ENCODE data around the gene XKR7. TPM values are rescaled to one million over a fixed set of nuclear protein-coding genes. Genes with fewer than 3 reads are reported as not detected.

XKR7 gene
- total RNA-seq, 1 experiment from 2014 or later = 0.73 TPM

DNA sequence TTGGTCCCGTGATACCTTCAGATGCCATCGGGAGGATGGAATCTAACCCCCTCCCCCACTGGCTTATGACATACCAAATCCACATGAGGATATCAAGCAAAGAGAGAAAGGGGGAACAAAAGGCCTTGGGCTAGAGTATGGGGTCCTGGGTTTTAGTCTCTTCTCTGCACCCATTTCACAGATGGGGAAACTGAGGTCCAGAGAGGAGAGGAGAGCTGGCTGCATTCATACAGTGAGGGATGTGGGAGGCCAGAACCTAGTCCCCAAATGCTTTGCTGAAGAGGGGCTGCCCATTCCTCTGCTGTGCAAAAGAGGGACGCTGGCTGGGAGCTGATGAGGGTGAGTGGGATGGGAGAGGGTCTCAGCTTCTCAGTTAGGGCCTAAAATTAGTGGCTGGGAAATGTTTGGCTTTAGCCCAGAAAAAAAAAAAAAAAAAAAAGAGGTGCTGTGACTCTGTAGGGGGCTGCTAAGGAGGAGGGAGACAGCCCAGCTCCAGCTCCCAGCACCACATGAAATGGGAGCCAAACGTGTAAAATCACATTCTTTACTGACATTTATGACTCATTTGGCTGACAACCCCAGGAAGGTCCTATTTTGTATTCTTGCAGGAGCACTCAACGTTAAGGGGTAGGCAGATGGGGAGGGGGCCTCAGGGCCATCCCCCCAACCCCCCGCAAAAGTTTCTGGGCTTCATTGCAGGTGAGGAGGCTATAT is 11.9 kb downstream of the XKR7 start:
- no peak overlapping the region for H3K4me3 ChIP-seq (ENCODE audit: insufficient read depth, low read depth, low read length)
- DNase-seq = no peak
- no peaks in the 10 kb centered on the region for H3K27me3 ChIP-seq (ENCODE audit: control insufficient read depth, insufficient read depth, low read length)
- no peaks in the 10 kb centered on the region for H3K36me3 ChIP-seq (replicated peaks; ENCODE audit: control insufficient read depth, insufficient read depth, low read length)

DNA sequence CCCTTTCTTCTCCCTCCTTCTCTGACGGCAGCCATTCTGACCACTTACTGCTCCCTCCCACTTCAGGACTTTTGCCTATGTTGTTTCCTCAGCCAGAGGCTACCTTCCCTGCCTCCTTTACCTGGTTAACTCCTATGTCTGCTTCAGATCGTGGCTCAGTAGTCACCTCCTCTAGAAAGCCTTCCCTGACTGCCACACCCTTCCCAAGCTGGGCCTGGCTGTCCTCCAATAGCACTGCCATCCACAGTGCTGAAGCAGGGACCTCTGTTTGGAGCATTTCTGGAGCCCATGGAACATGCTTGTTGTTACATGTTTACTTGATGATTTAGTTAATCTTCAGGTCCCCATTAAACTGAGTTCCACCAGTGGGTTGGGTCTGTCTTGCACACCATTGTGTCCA is 13.8 kb downstream of the XKR7 start:
- DNase-seq = no peak
- Histone ChIP-seq H3K4me3 (ENCODE audit: insufficient read depth, low read depth, low read length) (no peak overlapping the region), H3K36me3 (replicated peaks; ENCODE audit: control insufficient read depth, insufficient read depth, low read length) (no peaks in the 10 kb centered on the region), H3K27me3 (ENCODE audit: control insufficient read depth, insufficient read depth, low read length) (no peaks in the 10 kb centered on the region)

GRCh38 chr20:31984981-31985471 is 17.1 kb downstream of the XKR7 start:
- no peak overlapping the region for H3K4me3 ChIP-seq (ENCODE audit: insufficient read depth, low read depth, low read length)
- H3K36me3 ChIP-seq (replicated peaks; ENCODE audit: control insufficient read depth, insufficient read depth, low read length) = no peaks in the 10 kb centered on the region
- H3K27me3 ChIP-seq (ENCODE audit: control insufficient read depth, insufficient read depth, low read length) = no peaks in the 10 kb centered on the region
- no peak for DNase-seq

DNA sequence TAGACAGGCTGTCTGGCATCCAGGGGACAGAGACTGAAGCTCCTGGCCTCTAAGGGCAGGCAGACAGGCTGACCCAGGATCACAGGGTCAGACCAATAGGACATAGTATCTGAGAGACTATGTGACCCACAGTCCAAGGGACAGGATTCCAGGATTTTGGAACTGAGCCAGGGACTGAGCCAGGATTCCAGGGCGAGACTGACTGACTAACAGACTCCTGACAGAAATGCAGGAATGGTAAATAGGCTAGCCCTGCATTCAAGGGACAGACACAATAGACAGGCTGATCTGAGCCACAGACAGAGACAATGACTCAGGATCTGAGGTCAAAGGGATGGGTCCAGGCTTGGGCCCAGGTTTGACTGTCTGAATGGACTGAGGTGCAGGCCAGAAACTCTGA is 19.8 kb downstream of the XKR7 start:
- Histone ChIP-seq H3K36me3 (replicated peaks; ENCODE audit: control insufficient read depth, insufficient read depth, low read length) (no peaks in the 10 kb centered on the region), H3K4me3 (ENCODE audit: insufficient read depth, low read depth, low read length) (no peak overlapping the region), H3K27me3 (ENCODE audit: control insufficient read depth, insufficient read depth, low read length) (0 out of 2 replicates have a peak, but pooled peaks cover under 1% of the 10 kb centered on the region)
- DNase-seq = peak; percentile 46

DNA sequence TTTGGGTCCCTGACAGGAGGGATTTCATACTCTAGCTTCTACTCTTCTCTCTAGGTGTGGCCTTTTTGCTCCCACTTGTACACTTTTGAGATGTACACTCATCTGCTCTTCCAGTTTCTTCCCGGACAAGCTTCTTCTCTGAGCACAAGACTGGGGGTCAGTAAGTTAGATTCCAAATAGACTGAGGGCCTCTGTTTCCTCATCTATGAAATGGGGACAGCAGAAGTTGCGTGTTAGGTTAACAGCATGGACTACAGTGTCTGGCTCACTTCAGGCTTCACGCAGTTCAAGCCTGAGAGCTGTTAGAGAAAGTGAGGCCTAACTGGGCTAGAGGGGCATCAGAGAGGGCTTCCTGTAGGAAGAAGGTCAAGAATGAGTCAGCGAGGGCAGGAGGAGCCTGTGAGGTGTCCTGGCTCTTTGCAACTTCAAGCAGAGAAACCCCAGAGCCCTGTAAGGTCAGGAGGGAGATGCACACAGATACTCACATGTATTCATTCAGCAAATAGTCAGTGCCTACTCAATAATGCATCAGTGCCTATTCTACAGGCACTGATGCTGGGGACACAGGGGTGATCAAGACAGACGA is 20.6 kb downstream of the XKR7 start:
- DNase-seq = no peak
- Histone ChIP-seq H3K36me3 (replicated peaks; ENCODE audit: control insufficient read depth, insufficient read depth, low read length) (no peaks in the 10 kb centered on the region), H3K4me3 (ENCODE audit: insufficient read depth, low read depth, low read length) (no peak overlapping the region), H3K27me3 (ENCODE audit: control insufficient read depth, insufficient read depth, low read length) (peaks cover 8% of the 10 kb centered on the region)

DNA sequence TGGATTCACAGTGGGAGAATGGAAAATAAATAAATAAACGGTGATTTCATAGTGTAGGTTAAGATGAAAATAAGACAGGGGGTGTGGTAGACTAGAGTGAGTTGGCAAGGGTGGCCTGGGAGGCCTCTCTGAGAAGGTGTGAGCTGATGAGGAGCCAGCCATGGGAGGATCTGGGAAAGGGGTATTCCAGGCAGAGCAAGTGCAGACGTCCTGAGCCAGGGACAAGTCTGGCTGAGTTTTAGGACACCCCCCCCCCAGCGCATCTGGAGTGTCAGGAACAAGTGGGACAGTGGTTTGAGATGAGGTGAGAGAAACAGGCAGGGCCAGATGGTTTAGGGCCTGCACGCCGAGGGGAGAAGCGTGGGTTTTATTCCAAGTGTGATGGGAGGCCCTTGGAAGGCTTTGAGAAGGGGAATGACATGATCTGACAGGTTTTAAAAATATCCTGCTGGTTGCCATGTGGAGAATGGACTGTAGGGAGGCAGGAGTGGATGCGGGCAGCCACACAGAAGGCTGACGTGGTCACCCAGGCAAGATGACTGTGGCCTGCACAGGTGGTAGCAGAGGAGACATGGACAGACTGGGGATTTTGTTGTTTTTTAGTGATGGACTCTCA is 21.2 kb downstream of the XKR7 start:
- Histone ChIP-seq H3K36me3 (replicated peaks; ENCODE audit: control insufficient read depth, insufficient read depth, low read length) (no peaks in the 10 kb centered on the region), H3K4me3 (ENCODE audit: insufficient read depth, low read depth, low read length) (no peak overlapping the region), H3K27me3 (ENCODE audit: control insufficient read depth, insufficient read depth, low read length) (peaks cover 15% of the 10 kb centered on the region)
- no peak for DNase-seq

DNA sequence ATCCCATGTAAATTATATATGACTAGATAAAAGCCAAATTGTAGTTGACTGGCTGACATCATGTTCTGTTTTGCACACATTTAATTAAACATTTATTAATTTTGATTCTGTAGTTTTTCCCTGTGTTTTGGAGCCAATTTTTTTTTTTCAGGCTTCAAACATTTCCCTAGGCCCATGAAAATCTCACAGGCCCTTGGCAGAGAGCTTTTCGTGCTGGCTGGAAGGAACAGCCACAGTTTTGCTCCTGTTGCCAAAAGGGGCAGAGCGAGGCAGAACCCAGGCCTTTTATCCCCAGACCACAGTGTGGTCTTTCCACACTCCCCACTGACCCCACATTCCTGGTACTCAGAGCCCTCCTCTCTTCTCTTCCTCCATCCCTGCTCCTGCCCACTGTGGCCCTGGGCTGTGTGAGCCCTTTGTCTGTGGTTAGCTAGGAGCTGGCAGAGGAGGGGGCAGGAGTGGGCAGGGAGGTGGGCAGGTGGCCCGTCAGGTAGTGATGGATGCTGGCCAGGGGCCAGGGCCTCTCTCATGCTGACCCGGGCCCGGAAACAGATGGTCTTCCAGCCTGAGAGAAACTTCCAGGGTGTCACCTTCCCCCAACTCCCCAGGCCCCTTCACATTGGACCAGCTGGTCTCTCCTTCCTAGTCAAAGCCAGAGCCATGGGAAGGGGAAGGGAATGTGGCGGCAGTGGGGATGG is 22.8 kb downstream of the XKR7 start:
- peaks cover 30% of the 10 kb centered on the region for H3K27me3 ChIP-seq (ENCODE audit: control insufficient read depth, insufficient read depth, low read length)
- DNase-seq = peak; percentile 33
- H3K36me3 ChIP-seq (replicated peaks; ENCODE audit: control insufficient read depth, insufficient read depth, low read length) = no peaks in the 10 kb centered on the region
- H3K4me3 ChIP-seq (ENCODE audit: insufficient read depth, low read depth, low read length) = no peak overlapping the region

DNA sequence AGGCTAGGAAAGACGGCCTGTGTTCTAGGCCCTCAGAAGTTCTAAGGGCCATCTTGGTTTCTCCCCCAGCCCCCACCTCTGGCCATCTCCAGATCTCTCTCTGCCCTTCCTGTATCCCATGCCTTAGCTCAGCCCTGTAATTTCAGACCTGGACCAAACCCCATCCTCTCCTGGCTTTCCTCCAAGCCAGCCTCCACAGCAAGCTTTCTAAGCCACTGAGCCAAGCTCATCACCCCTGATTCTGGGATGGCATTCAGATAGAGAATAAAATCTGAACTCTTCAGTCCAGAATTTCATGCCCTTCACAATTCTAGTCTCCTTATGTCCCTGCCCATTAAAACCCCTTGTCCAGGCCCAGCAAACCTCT is 23.4 kb downstream of the XKR7 start:
- no peak for DNase-seq
- H3K4me3 ChIP-seq (ENCODE audit: insufficient read depth, low read depth, low read length) = no peak overlapping the region
- no peaks in the 10 kb centered on the region for H3K36me3 ChIP-seq (replicated peaks; ENCODE audit: control insufficient read depth, insufficient read depth, low read length)
- H3K27me3 ChIP-seq (ENCODE audit: control insufficient read depth, insufficient read depth, low read length) = peaks cover 30% of the 10 kb centered on the region

- no peaks in the 10 kb centered on the region for H3K36me3 ChIP-seq (replicated peaks; ENCODE audit: control insufficient read depth, insufficient read depth, low read length)
- peaks cover 30% of the 10 kb centered on the region for H3K27me3 ChIP-seq (ENCODE audit: control insufficient read depth, insufficient read depth, low read length)
- H3K4me3 ChIP-seq (ENCODE audit: insufficient read depth, low read depth, low read length) = no peak overlapping the region
- DNase-seq = no peak
Measured at GRCh38 chr20:31992086-31992485, 24.1 kb downstream of the XKR7 start.

- Histone ChIP-seq H3K4me3 (ENCODE audit: insufficient read depth, low read depth, low read length) (no peak overlapping the region), H3K27me3 (ENCODE audit: control insufficient read depth, insufficient read depth, low read length) (peaks cover 30% of the 10 kb centered on the region), H3K36me3 (replicated peaks; ENCODE audit: control insufficient read depth, insufficient read depth, low read length) (no peaks in the 10 kb centered on the region)
- peak; percentile 48 for DNase-seq
Measured at GRCh38 chr20:31996996-31997395, 29.0 kb downstream of the XKR7 start.

DNA sequence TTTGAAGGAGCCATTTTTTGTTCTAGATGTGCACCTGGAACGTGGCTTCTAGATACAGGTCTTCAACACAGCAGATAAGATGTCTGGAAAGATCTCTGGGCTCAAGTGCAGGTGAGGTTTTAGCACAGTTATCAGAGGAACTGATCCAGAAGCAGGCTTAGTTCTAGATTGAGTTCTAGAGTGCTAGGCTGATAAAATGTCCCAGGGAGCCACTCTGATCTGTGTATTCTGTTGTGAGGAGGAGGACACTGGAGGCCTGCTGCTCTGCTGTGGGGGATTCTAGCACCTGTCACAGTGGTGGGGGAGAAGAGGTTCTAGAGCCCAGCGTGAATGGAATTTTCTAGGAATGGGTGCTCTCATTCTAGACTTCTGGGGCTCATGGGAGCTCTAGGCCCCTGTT is 30.3 kb downstream of the XKR7 start:
- Histone ChIP-seq H3K4me3 (ENCODE audit: insufficient read depth, low read depth, low read length) (no peak overlapping the region), H3K27me3 (ENCODE audit: control insufficient read depth, insufficient read depth, low read length) (peaks cover 25% of the 10 kb centered on the region), H3K36me3 (replicated peaks; ENCODE audit: control insufficient read depth, insufficient read depth, low read length) (no peaks in the 10 kb centered on the region)
- no peak for DNase-seq

DNA sequence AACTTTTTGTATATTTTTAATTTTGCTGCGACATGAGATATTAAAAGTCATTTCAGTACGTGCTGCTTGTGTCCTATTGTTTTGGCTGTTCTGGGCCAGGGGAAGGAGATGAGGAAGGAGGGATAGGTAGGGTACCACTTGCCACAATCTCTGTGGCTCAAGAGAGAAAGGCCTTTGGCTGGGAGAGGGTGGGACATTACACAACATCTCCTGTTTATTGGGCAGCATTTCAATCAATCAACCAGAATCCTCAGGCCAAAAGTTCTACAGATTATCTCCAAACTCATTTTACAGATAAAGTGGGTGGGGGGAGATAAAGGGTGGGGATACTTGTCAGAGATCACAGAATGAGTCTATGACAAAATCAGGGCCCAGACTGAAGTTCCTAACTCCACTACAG is 35.4 kb downstream of the XKR7 start:
- H3K27me3 ChIP-seq (ENCODE audit: control insufficient read depth, insufficient read depth, low read length) = no peaks in the 10 kb centered on the region
- no peaks in the 10 kb centered on the region for H3K36me3 ChIP-seq (replicated peaks; ENCODE audit: control insufficient read depth, insufficient read depth, low read length)
- no peak overlapping the region for H3K4me3 ChIP-seq (ENCODE audit: insufficient read depth, low read depth, low read length)
- DNase-seq = peak; percentile 72

DNA sequence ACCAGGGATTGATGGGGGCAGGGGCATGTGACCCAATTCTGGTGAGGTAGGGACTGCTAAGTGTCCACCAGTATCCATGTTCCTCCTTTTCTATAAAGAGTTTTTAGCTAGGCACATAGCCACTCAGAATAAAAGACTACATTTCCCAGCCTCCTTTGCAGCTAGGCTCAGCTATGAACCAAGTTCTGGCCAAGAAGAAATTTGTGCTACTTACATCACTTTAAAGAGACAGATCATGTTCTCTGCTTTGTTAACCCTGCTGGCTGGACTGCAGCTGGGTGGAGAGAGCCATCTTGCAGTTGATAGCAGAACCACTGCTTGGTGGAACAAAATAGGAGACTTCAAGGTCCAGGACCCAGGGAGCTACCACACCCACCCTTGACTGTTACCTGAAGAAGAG is 37.0 kb downstream of the XKR7 start:
- no peak for DNase-seq
- no peaks in the 10 kb centered on the region for H3K27me3 ChIP-seq (ENCODE audit: control insufficient read depth, insufficient read depth, low read length)
- H3K4me3 ChIP-seq (ENCODE audit: insufficient read depth, low read depth, low read length) = no peak overlapping the region
- no peaks in the 10 kb centered on the region for H3K36me3 ChIP-seq (replicated peaks; ENCODE audit: control insufficient read depth, insufficient read depth, low read length)

DNA sequence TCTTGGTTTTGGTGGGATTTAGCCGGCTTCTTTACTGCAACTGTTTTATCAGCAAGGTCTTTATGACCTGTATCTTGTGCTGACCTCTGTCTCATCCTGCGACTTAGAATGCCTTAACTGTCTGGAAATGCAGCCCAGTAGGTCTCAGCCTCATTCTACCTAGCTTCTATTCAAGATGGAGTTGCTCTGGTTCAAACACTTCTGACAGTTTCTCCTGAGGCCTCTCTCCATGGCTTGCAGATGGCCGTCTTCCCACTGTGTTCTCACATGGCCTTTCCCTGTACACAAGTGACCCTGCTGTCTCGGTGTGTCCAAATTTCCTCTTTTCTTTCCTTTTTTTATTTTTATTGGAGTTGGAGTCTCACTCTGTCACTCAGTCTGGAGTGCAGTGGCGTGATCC is 38.1 kb downstream of the XKR7 start:
- H3K4me3 ChIP-seq (ENCODE audit: insufficient read depth, low read depth, low read length) = no peak overlapping the region

More for the DNA sequence above, 38.1 kb downstream of the XKR7 start:
- no peaks in the 10 kb centered on the region for H3K36me3 ChIP-seq (replicated peaks; ENCODE audit: control insufficient read depth, insufficient read depth, low read length)
- no peaks in the 10 kb centered on the region for H3K27me3 ChIP-seq (ENCODE audit: control insufficient read depth, insufficient read depth, low read length)
- no peak for DNase-seq

Data from H7 (cell line).